Astrocyte (in vitro differentiated cells and primary cell): Measurements from ENCODE around the gene INAFM2.

Experiments used
- EZH2 ChIP-seq: IDR thresholded peaks from 2 replicates; pipeline ENCODE4 v1.6.1; 2012; ENCODE audit warnings: mild to moderate bottlenecking, low read length, inconsistent platforms; ENCODE audit not compliant: insufficient read depth
- TF ChIP-seq, protein P1 (sequence below): IDR thresholded peaks from 2 replicates; pipeline ENCODE4 v1.5.1; 2011; ENCODE audit warnings: low read depth, mild to moderate bottlenecking, inconsistent platforms, low read length, moderate library complexity; ENCODE audit not compliant: insufficient read depth

DNA sequence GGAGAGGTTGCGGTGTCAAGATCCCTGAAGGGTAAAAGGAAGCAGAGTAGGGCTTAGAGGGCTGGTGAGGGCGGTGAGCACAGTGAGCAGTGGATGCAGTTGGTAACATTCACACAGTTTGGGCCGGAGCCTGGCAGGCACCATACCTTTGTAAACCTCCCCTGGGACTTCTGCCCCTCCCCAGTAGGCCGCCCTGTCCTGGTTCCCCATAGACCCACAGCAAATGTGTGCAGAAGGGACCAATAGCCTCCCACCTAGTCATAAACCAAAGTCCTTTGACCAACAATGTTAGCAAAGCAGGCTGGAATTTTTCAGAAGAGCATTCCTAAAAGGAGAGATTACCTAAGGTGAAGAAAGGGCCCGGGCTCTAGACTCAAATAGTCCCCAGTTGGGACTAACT is 25.7 kb downstream of the INAFM2 start:
- TF ChIP-seq, protein P1, sequence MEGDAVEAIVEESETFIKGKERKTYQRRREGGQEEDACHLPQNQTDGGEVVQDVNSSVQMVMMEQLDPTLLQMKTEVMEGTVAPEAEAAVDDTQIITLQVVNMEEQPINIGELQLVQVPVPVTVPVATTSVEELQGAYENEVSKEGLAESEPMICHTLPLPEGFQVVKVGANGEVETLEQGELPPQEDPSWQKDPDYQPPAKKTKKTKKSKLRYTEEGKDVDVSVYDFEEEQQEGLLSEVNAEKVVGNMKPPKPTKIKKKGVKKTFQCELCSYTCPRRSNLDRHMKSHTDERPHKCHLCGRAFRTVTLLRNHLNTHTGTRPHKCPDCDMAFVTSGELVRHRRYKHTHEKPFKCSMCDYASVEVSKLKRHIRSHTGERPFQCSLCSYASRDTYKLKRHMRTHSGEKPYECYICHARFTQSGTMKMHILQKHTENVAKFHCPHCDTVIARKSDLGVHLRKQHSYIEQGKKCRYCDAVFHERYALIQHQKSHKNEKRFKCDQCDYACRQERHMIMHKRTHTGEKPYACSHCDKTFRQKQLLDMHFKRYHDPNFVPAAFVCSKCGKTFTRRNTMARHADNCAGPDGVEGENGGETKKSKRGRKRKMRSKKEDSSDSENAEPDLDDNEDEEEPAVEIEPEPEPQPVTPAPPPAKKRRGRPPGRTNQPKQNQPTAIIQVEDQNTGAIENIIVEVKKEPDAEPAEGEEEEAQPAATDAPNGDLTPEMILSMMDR, result no peak
- TF ChIP-seq EZH2, result no peak
